GM12878 (cell line): ENCODE measurements around the gene EEF1A2. TPM values are rescaled to one million over a fixed set of nuclear protein-coding genes. Genes with fewer than 3 reads are reported as not detected.

ENCODE experiments used
- ATF3 ChIP-seq: IDR thresholded peaks from 2 replicates; pipeline ENCODE4 v1.6.1; 2011; ENCODE audit warnings: low read depth, mild to moderate bottlenecking, low read length, moderate library complexity, borderline replicate concordance; ENCODE audit errors: extremely low read depth
- BCL11A ChIP-seq: IDR thresholded peaks from 2 replicates; pipeline ENCODE4 v1.6.1; 2011; ENCODE audit warnings: low read depth, low read length
- BMI1 ChIP-seq: fragments of 450-650 bp; IDR thresholded peaks from 2 replicates; pipeline ENCODE4 v1.6.1; 2016; ENCODE audit warnings: mild to moderate bottlenecking, moderate library complexity, borderline replicate concordance
- BRCA1 ChIP-seq: IDR thresholded peaks from 2 replicates; pipeline ENCODE4 v1.6.1; 2011; ENCODE audit warnings: low read depth, low read length, improper control_type of control experiment
- CEBPZ ChIP-seq: fragments of 150-350 bp; IDR thresholded peaks from 2 replicates; pipeline ENCODE4 v1.6.1; 2016; ENCODE audit warnings: low read depth, low read length
- CUX1 ChIP-seq: IDR thresholded peaks from 2 replicates; pipeline ENCODE4 v1.6.1; 2012; ENCODE audit warnings: improper control_type of control experiment, low read depth, low read length; ENCODE audit not compliant: insufficient replicate concordance
- E2F4 ChIP-seq: IDR thresholded peaks from 2 replicates; pipeline ENCODE4 v1.6.1; 2012; ENCODE audit warnings: low read depth, low read length, improper control_type of control experiment
- EZH2 ChIP-seq: IDR thresholded peaks from 2 replicates; pipeline ENCODE4 v1.6.1; 2012; ENCODE audit warnings: low read depth, mild to moderate bottlenecking, control low read depth, inconsistent platforms, low read length, borderline replicate concordance; ENCODE audit not compliant: control insufficient read depth
- GATAD2B ChIP-seq: fragments of 450-650 bp; conservative IDR thresholded peaks from 2 replicates; pipeline ENCODE4 v1.6.1; 2017; ENCODE audit warnings: low read depth, mild to moderate bottlenecking, moderate library complexity
- IKZF2 ChIP-seq, 2 experiments: fragments of 450-650 bp; IDR thresholded peaks; 2 replicates each; pipeline ENCODE4 v1.6.1; 2017; ENCODE audit warnings: mild to moderate bottlenecking in 2 of 2, moderate library complexity in 2 of 2
- MEF2A ChIP-seq: IDR thresholded peaks from 2 replicates; pipeline ENCODE4 v1.6.1; 2011; ENCODE audit warnings: low read depth, mild to moderate bottlenecking, low read length, moderate library complexity; ENCODE audit not compliant: insufficient read depth
- MXI1 ChIP-seq: fragments of 150-350 bp; IDR thresholded peaks from 2 replicates; pipeline ENCODE4 v1.6.1; 2011; ENCODE audit warnings: low read depth, mild to moderate bottlenecking, inconsistent platforms, low read length, improper control_type of control experiment
- NFYB ChIP-seq: IDR thresholded peaks from 2 replicates; pipeline ENCODE4 v1.6.1; 2011; ENCODE audit warnings: low read depth, mild to moderate bottlenecking, low read length, improper control_type of control experiment, moderate library complexity; ENCODE audit not compliant: insufficient read depth
- NR2C1 ChIP-seq: fragments of 450-650 bp; IDR thresholded peaks from 2 replicates; pipeline ENCODE4 v1.6.1; 2017; ENCODE audit warnings: antibody characterized with exemption, mild to moderate bottlenecking, moderate library complexity
- POLR2AphosphoS2 ChIP-seq: IDR thresholded peaks from 2 replicates; pipeline ENCODE4 v1.6.1; 2011; ENCODE audit warnings: low read depth, mild to moderate bottlenecking, low read length, improper control_type of control experiment, moderate library complexity
- POLR2AphosphoS5 ChIP-seq: IDR thresholded peaks from 2 replicates; pipeline ENCODE4 v1.6.1; 2011; ENCODE audit warnings: mild to moderate bottlenecking, low read length, inconsistent platforms
- RAD21 ChIP-seq: IDR thresholded peaks from 2 replicates; pipeline ENCODE4 v1.6.1; 2011; ENCODE audit warnings: mild to moderate bottlenecking, low read depth, low read length, moderate library complexity; ENCODE audit not compliant: insufficient read depth
- RB1 ChIP-seq: fragments of 450-650 bp; formaldehyde crosslinking; IDR thresholded peaks from 2 replicates; pipeline ENCODE4 v1.6.1; 2017; ENCODE audit warnings: mild to moderate bottlenecking, borderline replicate concordance
- SUPT20H ChIP-seq: IDR thresholded peaks from 2 replicates; pipeline ENCODE4 v1.6.1; 2011; ENCODE audit warnings: low read depth, mild to moderate bottlenecking, low read length, moderate library complexity, borderline replicate concordance; ENCODE audit not compliant: control insufficient read depth
- ZNF207 ChIP-seq: fragments of 450-650 bp; IDR thresholded peaks from 2 replicates; pipeline ENCODE4 v1.6.1; 2014; ENCODE audit warnings: antibody characterized with exemption, mild to moderate bottlenecking, borderline replicate concordance
- ZNF622 ChIP-seq: fragments of 450-650 bp; IDR thresholded peaks from 2 replicates; pipeline ENCODE4 v1.6.1; 2017; ENCODE audit warnings: mild to moderate bottlenecking, inconsistent platforms
- ZSCAN29 ChIP-seq: fragments of 450-650 bp; IDR thresholded peaks from 2 replicates; pipeline ENCODE4 v1.6.1; 2017; ENCODE audit warnings: mild to moderate bottlenecking, moderate library complexity
- polyA plus RNA-seq, 11 experiments: library from polyadenylated mRNA; depleted of rRNA in 4 of 11; unstranded in 6 of 11; stranded (reverse) in 5 of 11; fragments of >200 nt; fragmentation: Nextera tagmentation in 4 of 11; fragmentation: Illumina TruSeq in 1 of 11; extraction: Ambion mirVana in 4 of 11; extraction: Trizol in 1 of 11; gene quantifications; 1 replicate in 1 of 11; 2 replicates in 10 of 11; pipeline versions ENCODE4 v1.2.1 to v1.2.3, GENCODE V29; 2011 to 2016; ENCODE audit warnings: inconsistent platforms in 2 of 11, missing spikeins in 2 of 11, low read depth in 1 of 11
- total RNA-seq, 4 experiments: library from RNA; depleted of rRNA in 3 of 4; stranded (reverse); fragments of >200 nt in 3 of 4; fragmentation: Illumina TruSeq in 1 of 4; extraction: Trizol in 1 of 4; gene quantifications; 2 replicates each; pipeline versions ENCODE4 v1.2.1 to v1.2.3, GENCODE V29; 2013 to 2021

EEF1A2 gene
- total and polyA plus RNA-seq, 10 of the 15 experiments (the other 5 are each of a cell fraction or from before 2014, with no cell fraction given) = 0.56 TPM; not detected in 9

- TF ChIP-seq BMI1 = no peak
- no peak for TF ChIP-seq ZNF207
- peak; percentile 73; the same call in 1 of the 2 replicates for TF ChIP-seq POLR2AphosphoS2
- TF ChIP-seq ZNF622 = no peak
- TF ChIP-seq ZSCAN29 = no peak
- TF ChIP-seq EZH2 = no peak
- peak; percentile 72; the same call in 1 of the 2 replicates for TF ChIP-seq MXI1
- TF ChIP-seq NR2C1 = no peak; the same call in 1 of the 2 replicates
- TF ChIP-seq BRCA1 = no peak
- TF ChIP-seq NFYB = no peak
- TF ChIP-seq RB1 = no peak
- no peak for TF ChIP-seq IKZF2 (IDR thresholded peaks at IDR 0.05)
- TF ChIP-seq POLR2AphosphoS5 = peak; percentile 89
- TF ChIP-seq CEBPZ = no peak
- no peak for TF ChIP-seq GATAD2B
- no peak for TF ChIP-seq BCL11A
- TF ChIP-seq ATF3 = no peak
- no peak for TF ChIP-seq E2F4
- TF ChIP-seq CUX1 = no peak
- no peak for TF ChIP-seq SUPT20H
- no peak for TF ChIP-seq RAD21
- no peak for TF ChIP-seq MEF2A
Measured at GRCh38 chr20:63520504-63520933, 21.6 kb upstream of the EEF1A2 start, which contains the start of gene PPDPF (continued).
